HEK293T (cell line): Measurements from ENCODE around the gene RFX3.

Experiments used
- CTCF ChIA-PET: fragments of 350-600 bp; formaldehyde crosslinking; extraction: SDS; loops from one replicate; lab custom pipeline; 2021; ENCODE audit warnings: antibody characterized with exemption, inconsistent platforms; lab: Yijun Ruan, JAX
- POLR2A ChIA-PET: fragments of 350-600 bp; formaldehyde crosslinking; extraction: SDS; loops from one replicate; lab custom pipeline; 2020; ENCODE audit warnings: antibody characterized with exemption, inconsistent platforms; lab: Yijun Ruan, JAX
- DNase-seq: peaks from one replicate; pipeline ENCODE4 v3.0.0; 2012; ENCODE audit warnings: mixed read lengths; ENCODE audit errors: extremely low spot score
- ARNT ChIP-seq: fragments of 450-650 bp; IDR thresholded peaks from 2 replicates; pipeline ENCODE4 v1.6.1; 2017; ENCODE audit warnings: mild to moderate bottlenecking
- BHLHE40 ChIP-seq: fragments of 450-650 bp; IDR thresholded peaks from 2 replicates; pipeline ENCODE4 v1.6.1; 2016; ENCODE audit warnings: mild to moderate bottlenecking, moderate library complexity, borderline replicate concordance
- CTBP1 ChIP-seq: fragments of 450-650 bp; IDR thresholded peaks from 2 replicates; pipeline ENCODE4 v1.6.1; 2016; ENCODE audit warnings: borderline replicate concordance
- ELF4 ChIP-seq: fragments of 450-650 bp; IDR thresholded peaks from 2 replicates; pipeline ENCODE4 v1.6.1; 2017; ENCODE audit warnings: antibody characterized with exemption
- FOXA1 ChIP-seq: fragments of 450-650 bp; IDR thresholded peaks from 2 replicates; pipeline ENCODE4 v1.6.1; 2016; ENCODE audit warnings: mild to moderate bottlenecking
- FOXK2 ChIP-seq: fragments of 450-650 bp; IDR thresholded peaks from 2 replicates; pipeline ENCODE4 v1.6.1; 2016; ENCODE audit warnings: mild to moderate bottlenecking
- FOXM1 ChIP-seq: fragments of 450-650 bp; IDR thresholded peaks from 2 replicates; pipeline ENCODE4 v1.6.1; 2017; ENCODE audit warnings: mild to moderate bottlenecking, borderline replicate concordance
- HDGF ChIP-seq: fragments of 450-650 bp; IDR thresholded peaks from 2 replicates; pipeline ENCODE4 v1.6.1; 2017; ENCODE audit warnings: antibody characterized with exemption, borderline replicate concordance
- L3MBTL2 ChIP-seq: fragments of 450-650 bp; conservative IDR thresholded peaks from 2 replicates; pipeline ENCODE4 v1.6.1; 2016; ENCODE audit warnings: mild to moderate bottlenecking
- LEF1 ChIP-seq: fragments of 450-650 bp; IDR thresholded peaks from 2 replicates; pipeline ENCODE4 v1.6.1; 2017; ENCODE audit warnings: mild to moderate bottlenecking, borderline replicate concordance
- NFRKB ChIP-seq: fragments of 450-650 bp; IDR thresholded peaks from 2 replicates; pipeline ENCODE4 v1.6.1; 2016; ENCODE audit warnings: mild to moderate bottlenecking, moderate library complexity
- PKNOX1 ChIP-seq: fragments of 450-650 bp; IDR thresholded peaks from 2 replicates; pipeline ENCODE4 v1.6.1; 2016
- SP1 ChIP-seq: fragments of 450-650 bp; IDR thresholded peaks from 2 replicates; pipeline ENCODE4 v1.6.1; 2017
- SUZ12 ChIP-seq: fragments of 450-650 bp; IDR thresholded peaks from 2 replicates; pipeline ENCODE4 v1.6.1; 2016; ENCODE audit warnings: mild to moderate bottlenecking
- TARDBP ChIP-seq: fragments of 450-650 bp; IDR thresholded peaks from 2 replicates; pipeline ENCODE4 v1.6.1; 2016
- ZNF384 ChIP-seq: fragments of 450-650 bp; IDR thresholded peaks from 2 replicates; pipeline ENCODE4 v1.6.1; 2016

RFX3 gene

GRCh38 chr9:3477236-3477834 lies 48.5 kb downstream of the RFX3 start:
- POLR2A ChIA-PET, result interaction anchor here (2.2 kb wide), 1 partner anchor 49 kb away, joined by 6 read pairs; no protein-coding TSS in a partner anchor
- no peak for DNase-seq
- no peak for TF ChIP-seq FOXA1
- no peak for TF ChIP-seq PKNOX1
- TF ChIP-seq TARDBP, result no peak
- CTCF ChIA-PET, result no interaction called here

GRCh38 chr9:3475300-3476020 lies 50.3 kb downstream of the RFX3 start:
- TF ChIP-seq PKNOX1, result peak; percentile 26; the same call in 1 of the 2 replicates
- TF ChIP-seq CTBP1, result no peak
- CTCF ChIA-PET, result no interaction called here
- POLR2A ChIA-PET, result no interaction called here
- no peak for DNase-seq

GRCh38 chr9:3474821-3475220 lies 51.0 kb downstream of the RFX3 start:
- POLR2A ChIA-PET, result no interaction called here
- CTCF ChIA-PET, result no interaction called here
- TF ChIP-seq ZNF384 (no peak), HDGF (no peak), L3MBTL2 (no peak), CTBP1 (no peak), NFRKB (no peak), FOXM1 (no peak)
- DNase-seq, result no peak

GRCh38 chr9:3473405-3473804 lies 52.4 kb downstream of the RFX3 start:
- TF ChIP-seq FOXK2 (no peak), SP1 (no peak), PKNOX1 (no peak), LEF1 (no peak), ZNF384 (no peak), ELF4 (no peak), FOXA1 (no peak), ARNT (no peak), SUZ12 (no peak), L3MBTL2 (no peak), BHLHE40 (no peak), CTBP1 (no peak), NFRKB (no peak), HDGF (no peak), FOXM1 (no peak), TARDBP (no peak)
- POLR2A ChIA-PET, result interaction anchor here (0.6 to 1.7 kb wide), 2 partner anchors 54 to 320 kb away, joined by 4 to 5 read pairs; no protein-coding TSS in a partner anchor
- DNase-seq, result no peak
- CTCF ChIA-PET, result no interaction called here

GRCh38 chr9:3471883-3472282 lies 53.9 kb downstream of the RFX3 start:
- ChIA-PET POLR2A (no interaction called here), CTCF (no interaction called here)
- TF ChIP-seq ZNF384 (no peak), NFRKB (no peak), TARDBP (no peak), BHLHE40 (no peak), LEF1 (no peak)
- no peak for DNase-seq

GRCh38 chr9:3468421-3469205 lies 57.2 kb downstream of the RFX3 start:
- no peak for TF ChIP-seq TARDBP
- no peak for TF ChIP-seq HDGF
- TF ChIP-seq L3MBTL2, result no peak
- TF ChIP-seq FOXA1, result no peak
- no peak for TF ChIP-seq ZNF384
- TF ChIP-seq FOXM1, result no peak
- no peak for TF ChIP-seq SP1
- no peak for TF ChIP-seq BHLHE40
- ChIA-PET POLR2A (interaction anchor here (1.0 to 2.1 kb wide), 2 partner anchors 40 to 58 kb away, joined by 4 to 6 read pairs; no protein-coding TSS in a partner anchor), CTCF (no interaction called here)
- DNase-seq, result no peak
